Upper lobe of right lung (tissue), 1 donor: Measurements from ENCODE around the gene ABCB9. TPM values are rescaled to one million over a fixed set of nuclear protein-coding genes. Genes with fewer than 3 reads are reported as not detected.

Source experiments
- ATAC-seq: fragments of 200-7000 bp; cut with Tn5 transposase; one replicate; pipeline ENCODE4 v1.9.1; 2020; ENCODE audit warnings: mild to moderate bottlenecking, moderate library complexity
- DNase-seq: peaks from one replicate; pipeline ENCODE4 v3.0.0-alpha.2; 2020
- H3K27ac ChIP-seq: fragments of 200-600 bp; one replicate; pipeline ENCODE4 v1.8.0; 2022
- H3K27me3 ChIP-seq: fragments of 200-600 bp; one replicate; pipeline ENCODE4 v1.8.0; 2022; ENCODE audit warnings: mild to moderate bottlenecking
- H3K36me3 ChIP-seq: fragments of 200-600 bp; one replicate; pipeline ENCODE4 v1.8.0; 2022
- H3K4me1 ChIP-seq: fragments of 200-600 bp; one replicate; pipeline ENCODE4 v1.8.0; 2022
- H3K4me3 ChIP-seq: fragments of 200-600 bp; one replicate; pipeline ENCODE4 v1.8.0; 2022; ENCODE audit warnings: mild to moderate bottlenecking
- H3K9me3 ChIP-seq: fragments of 200-600 bp; one replicate; pipeline ENCODE4 v1.8.0; 2022
- CTCF ChIP-seq: fragments of 200-600 bp; IDR thresholded peaks from one replicate; pipeline ENCODE4 v1.8.0; 2022; ENCODE audit warnings: antibody characterized with exemption
- intact Hi-C: fragments of 100-400 bp; cut with DNase I; formaldehyde crosslinking; loops from one replicate; pipeline ENCODE4 v1.11.0; 2022
- microRNA-seq: library from miRNA; unstranded; fragments of <30 nt; microRNA quantifications from one replicate; pipeline ENCODE4 v1.2.0, GENCODE V29; 2020; ENCODE audit warnings: borderline microRNAs expressed
- total RNA-seq: library from RNA; stranded (reverse); fragmentation: NEBNext Ultra II Directional; extraction: Animal tissue kit (Norgen Biotek cat#: 25700); gene quantifications from one replicate; pipeline ENCODE4 v1.2.1, GENCODE V29; 2021
- donor health status: DM: no; HTN: yes; CAD: no; lungs with severe emphysema.

Gene ABCB9
- total RNA-seq, 1 donor from 2014 or later = 5.2 TPM

GRCh38 chr12:122884091-122884826 lies 82.0 kb downstream of the ABCB9 start:
- TF ChIP-seq CTCF = no peak
- DNase-seq = no peak
- H3K4me3 ChIP-seq = no peak overlapping the region
- no peaks in the 10 kb centered on the region for H3K9me3 ChIP-seq
- no peak overlapping the region for H3K27ac ChIP-seq
- no peaks in the 10 kb centered on the region for H3K27me3 ChIP-seq
- H3K36me3 ChIP-seq = no peaks in the 10 kb centered on the region
- H3K4me1 ChIP-seq = peaks cover 62% of the 10 kb centered on the region
- ATAC-seq = no peak
- intact Hi-C loops = no loop called here

- intact Hi-C loops = no loop called here
- DNase-seq (no peak), ATAC-seq (no peak)
- Histone ChIP-seq H3K4me3 (no peak overlapping the region), H3K27me3 (no peaks in the 10 kb centered on the region), H3K36me3 (no peaks in the 10 kb centered on the region), H3K27ac (no peak overlapping the region), H3K4me1 (peaks cover 60% of the 10 kb centered on the region), H3K9me3 (no peaks in the 10 kb centered on the region)
- no peak for TF ChIP-seq CTCF
Measured at GRCh38 chr12:122882908-122883558, 83.2 kb downstream of the ABCB9 start.

- intact Hi-C loops = no loop called here
- Histone ChIP-seq H3K36me3 (peaks cover 3% of the 10 kb centered on the region), H3K27me3 (no peaks in the 10 kb centered on the region), H3K4me3 (no peak overlapping the region), H3K4me1 (peaks cover 59% of the 10 kb centered on the region), H3K27ac (no peak overlapping the region), H3K9me3 (no peaks in the 10 kb centered on the region)
- peak; percentile 37 for TF ChIP-seq CTCF
- peak; percentile 81 for ATAC-seq
- DNase-seq = no peak
Measured at GRCh38 chr12:122880668-122881067, 85.6 kb downstream of the ABCB9 start.

- intact Hi-C loops = no loop called here
- DNase-seq (no peak), ATAC-seq (no peak)
- peaks cover 3% of the 10 kb centered on the region for H3K36me3 ChIP-seq
- H3K4me3 ChIP-seq = no peak overlapping the region
- TF ChIP-seq CTCF = no peak
- peaks cover 63% of the 10 kb centered on the region for H3K4me1 ChIP-seq
- no peaks in the 10 kb centered on the region for H3K27me3 ChIP-seq
- H3K27ac ChIP-seq = no peak overlapping the region
- H3K9me3 ChIP-seq = no peaks in the 10 kb centered on the region
Measured at GRCh38 chr12:122880155-122880667, 86.1 kb downstream of the ABCB9 start.

Small RNA genes lying within 50 kb of the gene (microRNA-seq; reads per million reads assigned to microRNA genes)
- not detected for gene MIR4304

Other genes with a start within 250 kb of the ABCB9 start
- 4.3 TPM for gene HCAR3, start 249.7 kb downstream of the ABCB9 start, total RNA-seq
- gene HCAR1, start 235.6 kb downstream of the ABCB9 start, total RNA-seq = 0.20 TPM
- gene DENR, start 213.6 kb downstream of the ABCB9 start, total RNA-seq = 29.1 TPM
- gene CCDC62, start 191.9 kb downstream of the ABCB9 start, total RNA-seq = 0.64 TPM
- 33.0 TPM for gene HIP1R, start 131.0 kb downstream of the ABCB9 start, total RNA-seq
- 36.3 TPM for gene VPS37B, start 70.3 kb downstream of the ABCB9 start, total RNA-seq
- gene OGFOD2, start 8.8 kb upstream of the ABCB9 start, total RNA-seq = 13.7 TPM
- 124 TPM for gene ARL6IP4, start 14.2 kb upstream of the ABCB9 start, total RNA-seq
- gene PITPNM2, start 184.6 kb upstream of the ABCB9 start, total RNA-seq = 25.9 TPM